Retinal pigment epithelial cell (primary cell): ENCODE data around the gene STKLD1.
A peak's percentile ranks its signal among the peaks of the same experiment; 100 is the strongest.

Experiments
- DNase-seq: peaks from one replicate; pipeline ENCODE4 v3.0.0-alpha.2; 2010; ENCODE audit warnings: low read depth
- H3K4me3 ChIP-seq: 2 replicates; pipeline ENCODE4 v1.5.1; 2011; ENCODE audit warnings: mild to moderate bottlenecking, low read length, control low read depth, moderate library complexity
- CTCF ChIP-seq: conservative IDR thresholded peaks from 2 replicates; pipeline ENCODE4 v1.5.1; 2011; ENCODE audit warnings: low read depth, low read length, control low read depth, inconsistent platforms

STKLD1 gene

DNA sequence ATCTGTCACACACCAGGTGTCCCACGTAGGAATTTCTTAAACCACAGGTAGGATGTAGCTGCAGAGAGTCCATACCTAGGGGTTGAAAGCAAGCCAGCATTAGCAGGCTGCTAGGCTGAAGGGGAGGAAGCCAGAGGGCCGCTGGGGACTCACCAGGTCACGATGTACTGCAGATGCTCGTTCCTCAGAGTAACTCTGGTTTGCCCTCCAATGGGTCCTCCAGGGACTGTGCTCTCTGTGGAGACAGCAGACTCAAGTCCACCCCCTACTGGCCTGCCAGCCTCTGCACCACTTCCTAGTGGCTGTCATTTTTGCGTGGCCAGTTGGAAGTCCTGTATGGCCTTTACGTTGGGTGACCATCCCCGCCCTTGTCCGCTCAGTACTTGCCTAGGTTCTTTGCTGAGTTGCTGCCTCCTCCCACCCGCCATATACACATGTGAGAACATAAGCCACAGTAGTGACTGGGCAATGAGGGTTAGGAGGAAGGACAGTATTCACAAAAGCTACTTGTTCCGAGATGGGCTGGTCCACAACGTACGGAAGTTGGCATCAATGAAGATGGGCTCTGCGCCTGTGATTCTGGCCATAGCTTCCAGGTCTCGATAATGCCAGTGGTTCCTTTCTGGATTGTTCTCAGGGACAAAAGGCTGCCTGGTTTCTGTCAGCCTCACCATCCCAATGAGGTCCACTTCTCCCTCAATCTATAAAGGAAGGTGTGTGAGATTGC is 24.1 kb upstream of the STKLD1 start:
- no peak overlapping the region for H3K4me3 ChIP-seq
- TF ChIP-seq CTCF = peak; percentile 76
- no peak for DNase-seq

DNA sequence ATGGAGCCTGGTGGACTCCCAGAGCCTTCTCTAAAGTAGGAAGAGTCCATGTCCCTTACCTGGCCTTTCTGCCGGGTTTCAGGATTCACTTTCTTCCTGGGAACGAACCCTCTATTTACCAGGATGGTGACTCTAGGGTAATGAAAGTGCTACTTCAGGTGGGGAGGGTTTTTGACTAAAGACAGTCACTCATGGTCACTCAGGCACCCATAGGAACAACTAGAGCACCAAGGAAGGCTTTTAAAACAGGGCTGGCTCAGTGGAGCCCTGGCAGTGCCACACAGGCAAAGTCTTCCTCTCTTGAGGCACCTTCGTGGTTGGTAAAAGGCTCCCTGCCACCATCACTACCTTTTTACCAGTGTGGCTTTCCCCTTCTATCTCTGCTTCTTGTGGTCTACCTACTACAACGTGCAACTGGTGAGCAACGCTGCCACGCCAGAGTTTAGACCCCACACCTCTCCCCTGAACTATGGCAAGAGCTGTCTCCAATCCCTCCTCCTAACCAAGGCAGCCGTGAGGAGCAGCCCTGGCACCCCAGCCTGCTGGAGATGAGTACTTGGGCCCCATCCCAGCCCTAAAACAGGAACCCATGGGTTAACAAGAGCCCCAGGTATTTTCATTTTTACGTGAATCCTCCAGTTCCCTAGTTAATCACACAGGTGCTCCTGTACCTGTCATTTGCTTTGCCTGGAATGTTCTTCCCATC is 23.4 kb upstream of the STKLD1 start:
- no peak overlapping the region for H3K4me3 ChIP-seq
- no peak for TF ChIP-seq CTCF
- DNase-seq = no peak

DNA sequence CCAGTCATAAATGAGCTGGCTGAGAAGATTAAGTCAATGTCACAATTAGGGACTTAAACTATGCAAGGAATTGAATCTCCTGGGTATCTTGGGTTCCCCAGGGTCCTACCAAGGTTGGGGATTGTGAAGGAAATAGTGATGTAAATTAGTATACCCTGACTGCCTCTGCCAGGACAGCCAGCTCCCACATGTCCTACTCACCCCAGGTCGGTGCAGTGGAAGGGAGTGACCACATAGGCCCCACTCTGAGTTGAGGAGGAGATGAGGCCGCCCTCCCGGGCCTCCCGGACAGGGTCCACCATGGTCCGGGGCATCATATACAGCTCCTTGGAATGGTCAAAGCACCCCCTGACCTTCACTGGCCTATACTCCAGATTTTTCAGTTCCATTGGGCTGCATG is 22.6 kb upstream of the STKLD1 start:
- no peak overlapping the region for H3K4me3 ChIP-seq
- no peak for TF ChIP-seq CTCF
- no peak for DNase-seq

GRCh38 chr9:133354766-133355165 is 21.4 kb upstream of the STKLD1 start:
- TF ChIP-seq CTCF = no peak
- H3K4me3 ChIP-seq = no peak overlapping the region
- DNase-seq = no peak

GRCh38 chr9:133355881-133356357 is 20.2 kb upstream of the STKLD1 start:
- peak overlapping the region; percentile 88 for H3K4me3 ChIP-seq
- no peak for DNase-seq
- TF ChIP-seq CTCF = no peak

GRCh38 chr9:133356391-133357091 is 19.6 kb upstream of the STKLD1 start, which contains the start of the genes SURF1 and SURF2:
Gene SURF1 (minus strand): TSS chr9:133356487. CDS start chr9:133356453, 34 bp downstream.
Gene SURF2 (plus strand): TSS chr9:133356550. CDS start chr9:133356593, 43 bp downstream.
- no peak for TF ChIP-seq CTCF
- DNase-seq = no peak
- H3K4me3 ChIP-seq = peak within 1 kb of the TSS; percentile 88
